A673 (cell line): ENCODE data around the gene RFPL3. TPM values are rescaled to one million over a fixed set of nuclear protein-coding genes. Genes with fewer than 3 reads are reported as not detected.

ENCODE experiments used
- BruUV-seq: library from RNA; stranded (reverse); fragments of 400-500 nt; replicated peaks from 2 replicates; lab custom pipeline; 2021; lab: Mats Ljungman, UMichigan
- CTCF ChIA-PET: fragments of 300-600 bp; sonication (Branson Sonifier 250); formaldehyde crosslinking; loops from one replicate; lab custom pipeline; 2022; ENCODE audit warnings: antibody characterized with exemption; lab: Charles Lee
- POLR2A ChIA-PET: fragments of 300-600 bp; sonication (Branson Sonifier 250); formaldehyde crosslinking; loops from one replicate; lab custom pipeline; 2022; ENCODE audit warnings: antibody characterized with exemption; ENCODE audit not compliant: low non-redundant PET; lab: Charles Lee
- DNase-seq: peaks from one replicate; pipeline ENCODE4 v3.0.0-alpha.2; 2015; ENCODE audit warnings: low spot score
- H3K27ac ChIP-seq: fragments of 200-600 bp; sonication (generic); 2 replicates; pipeline ENCODE4 v1.5.1; 2016; ENCODE audit warnings: mixed run types, low read depth, mild to moderate bottlenecking, mixed read lengths, antibody characterized with exemption, low read length; ENCODE audit not compliant: poor library complexity, severe bottlenecking
- H3K27me3 ChIP-seq: fragments of 200-600 bp; sonication (generic); replicated peaks from 2 replicates; pipeline ENCODE4 v1.6.1; 2017; ENCODE audit warnings: mixed run types, low read depth, mild to moderate bottlenecking, mixed read lengths, antibody characterized with exemption, low read length; ENCODE audit not compliant: insufficient read depth, poor library complexity
- H3K36me3 ChIP-seq: fragments of 200-600 bp; sonication (generic); 2 replicates; pipeline ENCODE4 v1.6.1; 2016; ENCODE audit warnings: mixed run types, mild to moderate bottlenecking, mixed read lengths, antibody characterized with exemption, low read length; ENCODE audit not compliant: insufficient read depth, poor library complexity, severe bottlenecking
- H3K4me1 ChIP-seq: fragments of 200-600 bp; sonication (generic); 2 replicates; pipeline ENCODE4 v1.6.1; 2017; ENCODE audit warnings: mixed run types, mild to moderate bottlenecking, mixed read lengths, antibody characterized with exemption, low read length; ENCODE audit not compliant: insufficient read depth, poor library complexity, severe bottlenecking
- H3K4me3 ChIP-seq: fragments of 200-600 bp; sonication (generic); 2 replicates; pipeline ENCODE4 v1.5.1; 2016; ENCODE audit warnings: low read depth, mixed run types, mild to moderate bottlenecking, mixed read lengths, low read length; ENCODE audit not compliant: poor library complexity, severe bottlenecking
- H3K9me3 ChIP-seq: fragments of 200-600 bp; sonication (generic); 2 replicates; pipeline ENCODE4 v1.6.1; 2016; ENCODE audit warnings: mixed run types, low read depth, mild to moderate bottlenecking, mixed read lengths, antibody characterized with exemption, low read length; ENCODE audit not compliant: poor library complexity, severe bottlenecking
- CTCF ChIP-seq: fragments of 300-800, 200-600 bp; sonication (generic); conservative IDR thresholded peaks from 2 replicates; pipeline ENCODE4 v1.5.1; 2017; ENCODE audit warnings: low read depth, mild to moderate bottlenecking, antibody characterized with exemption, low read length, moderate library complexity, mixed read lengths
- EZH2 ChIP-seq: fragments of 200-600 bp; sonication (generic); IDR thresholded peaks from 2 replicates; pipeline ENCODE4 v1.6.1; 2017; ENCODE audit warnings: borderline replicate concordance, low read depth, mild to moderate bottlenecking, mixed read lengths, antibody characterized with exemption, low read length; ENCODE audit not compliant: poor library complexity, severe bottlenecking
- intact Hi-C: fragments of 100-400 bp; cut with micrococcal nuclease; formaldehyde crosslinking; loops from one replicate; pipeline ENCODE4 v1.10.0; 2022; ENCODE audit not compliant: unreplicated experiment
- total RNA-seq: library from RNA; stranded (reverse); gene quantifications from 2 replicates; pipeline ENCODE4 v1.2.3, GENCODE V29; 2021

The RFPL3 gene
- total RNA-seq, 1 experiment from 2014 or later, result not detected

GRCh38 chr22:32352681-32353080, 5.0 kb upstream of the RFPL3 start:
- Histone ChIP-seq H3K4me1 (no peaks in the 10 kb centered on the region), H3K4me3 (no peak overlapping the region), H3K27me3 (no peaks in the 10 kb centered on the region), H3K27ac (no peak overlapping the region), H3K9me3 (no peaks in the 10 kb centered on the region), H3K36me3 (no peaks in the 10 kb centered on the region)
- intact Hi-C loops, result no loop called here
- BruUV-seq, result no TSS peak
- ChIA-PET CTCF (no interaction called here), POLR2A (no interaction called here)
- DNase-seq, result no peak
- TF ChIP-seq EZH2, result no peak
- TF ChIP-seq CTCF, result no peak

- H3K4me3 ChIP-seq, result no peak overlapping the region
- ChIA-PET CTCF (no interaction called here), POLR2A (no interaction called here)
- H3K36me3 ChIP-seq, result no peaks in the 10 kb centered on the region
- no peak for DNase-seq
- H3K27me3 ChIP-seq, result no peaks in the 10 kb centered on the region
- no TSS peak for BruUV-seq
- intact Hi-C loops, result no loop called here
- TF ChIP-seq CTCF (no peak), EZH2 (no peak)
- no peak overlapping the region for H3K27ac ChIP-seq
- no peaks in the 10 kb centered on the region for H3K9me3 ChIP-seq
- no peaks in the 10 kb centered on the region for H3K4me1 ChIP-seq
Measured at GRCh38 chr22:32353292-32353691, 4.4 kb upstream of the RFPL3 start.

- POLR2A ChIA-PET, result no interaction called here
- H3K9me3 ChIP-seq, result no peaks in the 10 kb centered on the region
- no peak for TF ChIP-seq EZH2
- no peak for TF ChIP-seq CTCF
- no peaks in the 10 kb centered on the region for H3K36me3 ChIP-seq
- H3K27me3 ChIP-seq, result no peaks in the 10 kb centered on the region
- H3K4me3 ChIP-seq, result no peak overlapping the region
- CTCF ChIA-PET, result no interaction called here
- BruUV-seq, result no TSS peak
- H3K4me1 ChIP-seq, result no peaks in the 10 kb centered on the region
- no peak for DNase-seq
- no peak overlapping the region for H3K27ac ChIP-seq
- intact Hi-C loops, result no loop called here
Measured at GRCh38 chr22:32353840-32354239, 3.8 kb upstream of the RFPL3 start.
